HepG2 (cell line): ENCODE data around the gene VEGFA. TPM values are rescaled to one million over a fixed set of nuclear protein-coding genes. Genes with fewer than 3 reads are reported as not detected.

ENCODE experiments used
- BATF2 ChIP-seq: sonication (generic); formaldehyde crosslinking; IDR thresholded peaks from 2 replicates; pipeline ENCODE4 v1.8.0; 2022; ENCODE audit warnings: mild to moderate bottlenecking, missing genetic modification reagents, moderate library complexity
- IKZF1 ChIP-seq: fragments of 450-650 bp; IDR thresholded peaks from 2 replicates; pipeline ENCODE4 v1.7.1; 2016
- IKZF5 ChIP-seq: IDR thresholded peaks from 2 replicates; pipeline ENCODE4 v1.6.1; 2018; ENCODE audit warnings: missing genetic modification reagents, mild to moderate bottlenecking, missing compliant biosample characterization
- MAFG ChIP-seq: sonication (generic); formaldehyde crosslinking; IDR thresholded peaks from 2 replicates; pipeline ENCODE4 v1.5.1; 2020; ENCODE audit warnings: mild to moderate bottlenecking, missing genetic modification reagents
- MIER3 ChIP-seq: IDR thresholded peaks from 2 replicates; pipeline ENCODE4 v1.6.1; 2016; ENCODE audit warnings: missing compliant biosample characterization, borderline replicate concordance
- PATZ1 ChIP-seq: sonication (generic); formaldehyde crosslinking; IDR thresholded peaks from 2 replicates; pipeline ENCODE4 v1.4.0; 2020; ENCODE audit warnings: missing genetic modification reagents
- PAXIP1 ChIP-seq: sonication (generic); formaldehyde crosslinking; conservative IDR thresholded peaks from 2 replicates; pipeline ENCODE4 v1.4.0; 2020; ENCODE audit warnings: mild to moderate bottlenecking, missing genetic modification reagents, moderate library complexity
- PLSCR1 ChIP-seq: sonication (generic); formaldehyde crosslinking; IDR thresholded peaks from 2 replicates; pipeline ENCODE4 v1.5.0; 2020; ENCODE audit warnings: missing genetic modification reagents, mild to moderate bottlenecking, borderline replicate concordance
- SNRNP70 ChIP-seq: fragments of 200-400 bp; formaldehyde crosslinking; IDR thresholded peaks from 2 replicates; pipeline ENCODE4 v1.6.1; 2017; ENCODE audit warnings: mild to moderate bottlenecking, low read depth, low read length, moderate library complexity
- XRCC5 ChIP-seq: fragments of 200-400 bp; formaldehyde crosslinking; optimal IDR thresholded peaks from 2 replicates; pipeline ENCODE3; 2017; ENCODE audit warnings: mild to moderate bottlenecking, low read length
- ZBTB49 ChIP-seq: sonication (generic); formaldehyde crosslinking; IDR thresholded peaks from 2 replicates; pipeline ENCODE4 v1.4.0; 2020; ENCODE audit warnings: missing genetic modification reagents, borderline replicate concordance
- ZNF367 ChIP-seq: sonication (generic); formaldehyde crosslinking; IDR thresholded peaks from 2 replicates; pipeline ENCODE4 v1.4.0; 2020; ENCODE audit warnings: missing genetic modification reagents, borderline replicate concordance
- ZNF543 ChIP-seq: sonication (generic); formaldehyde crosslinking; IDR thresholded peaks from 2 replicates; pipeline ENCODE4 v1.4.0; 2020; ENCODE audit warnings: mild to moderate bottlenecking, missing genetic modification reagents
- ZNF644 ChIP-seq: IDR thresholded peaks from 2 replicates; pipeline ENCODE4 v1.6.1; 2016; ENCODE audit warnings: low read depth
- ZNF703 ChIP-seq: sonication (generic); formaldehyde crosslinking; IDR thresholded peaks from 2 replicates; pipeline ENCODE4 v1.5.1; 2020; ENCODE audit warnings: missing genetic modification reagents, mild to moderate bottlenecking, moderate library complexity, borderline replicate concordance
- polyA plus RNA-seq, 8 experiments: library from polyadenylated mRNA; depleted of rRNA in 3 of 8; stranded (reverse) in 7 of 8; unstranded in 1 of 8; fragments of >200 nt; fragmentation: Illumina TruSeq in 4 of 8; extraction: Trizol in 4 of 8; gene quantifications; 2 replicates each; pipeline versions ENCODE4 v1.2.1 to v1.2.3, GENCODE V29; 2011 to 2016; ENCODE audit warnings: low read depth in 4 of 8, missing spikeins in 1 of 8, mixed read lengths in 1 of 8; ENCODE audit not compliant: insufficient read depth in 1 of 8
- total RNA-seq, 5 experiments: library from RNA; depleted of rRNA; stranded (reverse); fragments of >200 nt; fragmentation: Illumina TruSeq; extraction: Trizol; gene quantifications; 2 replicates each; pipeline ENCODE4 v1.2.3, GENCODE V29; 2016; ENCODE audit warnings: low read depth in 1 of 5
- TF ChIP-seq, protein P1 (sequence below): sonication (generic); formaldehyde crosslinking; IDR thresholded peaks from 2 replicates; pipeline ENCODE4 v1.5.1; 2020; ENCODE audit warnings: mild to moderate bottlenecking, missing genetic modification reagents, moderate library complexity

The VEGFA gene
- total and polyA plus RNA-seq, 2 of the 13 experiments (the other 11 are each of a cell fraction or from before 2014, with no cell fraction given): 68.1 to 629 TPM

GRCh38 chr6:43736211-43736786, 33.7 kb upstream of the VEGFA start (continued):
- TF ChIP-seq PATZ1 (CRISPR knock-in tag) (peak; percentile 98), IKZF1 (no peak), PAXIP1 (CRISPR knock-in tag) (peak; percentile 81), SNRNP70 (no peak), PLSCR1 (no peak), XRCC5 (peak; percentile 66), ZNF703 (CRISPR knock-in tag) (no peak), ZNF644 (CRISPR knock-in tag) (peak; percentile 48; the same call in 1 of the 2 replicates), ZNF543 (no peak), MAFG (CRISPR knock-in tag) (no peak), IKZF5 (CRISPR knock-in tag) (peak; percentile 56; the same call in 1 of the 2 replicates), ZBTB49 (CRISPR knock-in tag) (no peak), BATF2 (CRISPR knock-in tag) (no peak), MIER3 (CRISPR knock-in tag) (peak; percentile 45; the same call in 1 of the 2 replicates), ZNF367 (CRISPR knock-in tag) (no peak)
- TF ChIP-seq, protein P1, sequence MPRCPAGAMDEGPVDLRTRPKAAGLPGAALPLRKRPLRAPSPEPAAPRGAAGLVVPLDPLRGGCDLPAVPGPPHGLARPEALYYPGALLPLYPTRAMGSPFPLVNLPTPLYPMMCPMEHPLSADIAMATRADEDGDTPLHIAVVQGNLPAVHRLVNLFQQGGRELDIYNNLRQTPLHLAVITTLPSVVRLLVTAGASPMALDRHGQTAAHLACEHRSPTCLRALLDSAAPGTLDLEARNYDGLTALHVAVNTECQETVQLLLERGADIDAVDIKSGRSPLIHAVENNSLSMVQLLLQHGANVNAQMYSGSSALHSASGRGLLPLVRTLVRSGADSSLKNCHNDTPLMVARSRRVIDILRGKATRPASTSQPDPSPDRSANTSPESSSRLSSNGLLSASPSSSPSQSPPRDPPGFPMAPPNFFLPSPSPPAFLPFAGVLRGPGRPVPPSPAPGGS (CRISPR knock-in tag): 0 out of 2 replicates have a peak, but pooled peaks have one; percentile 0
